PC-9 (cell line): Measurements from ENCODE around the gene KRT79.

Experiments
- CTCF ChIP-seq: fragments of 200-600 bp; sonication (generic); conservative IDR thresholded peaks from 2 replicates; pipeline ENCODE4 v1.6.1; 2017; ENCODE audit warnings: mixed run types, antibody characterized with exemption, mild to moderate bottlenecking, moderate library complexity
- EZH2 ChIP-seq: fragments of 200-600 bp; sonication (generic); IDR thresholded peaks from 2 replicates; pipeline ENCODE4 v1.8.0; 2017; ENCODE audit warnings: antibody characterized with exemption, low read depth

GRCh38 chr12:52829986-52830770 is 3.9 kb downstream of the KRT79 start:
- TF ChIP-seq EZH2, result no peak
- TF ChIP-seq CTCF, result no peak
